Glutamatergic neuron (in vitro differentiated cells): ENCODE measurements around the gene TTC34. TPM values are rescaled to one million over a fixed set of nuclear protein-coding genes. Genes with fewer than 3 reads are reported as not detected.

Experiments
- DNase-seq: peaks from one replicate; pipeline ENCODE4 v3.0.0; 2022
- H3K27ac Mint-ChIP-seq: one replicate; pipeline ENCODE4 v1.8.0; 2020; ENCODE audit warnings: mild to moderate bottlenecking, mixed read lengths, inconsistent platforms; ENCODE audit not compliant: unreplicated experiment
- H3K27me3 Mint-ChIP-seq: one replicate; pipeline ENCODE4 v1.8.0; 2020; ENCODE audit warnings: mild to moderate bottlenecking, moderate library complexity, mixed read lengths, inconsistent platforms; ENCODE audit not compliant: unreplicated experiment
- H3K36me3 Mint-ChIP-seq: one replicate; pipeline ENCODE4 v1.8.0; 2020; ENCODE audit warnings: mild to moderate bottlenecking, mixed read lengths, inconsistent platforms; ENCODE audit not compliant: unreplicated experiment
- H3K4me1 Mint-ChIP-seq: one replicate; pipeline ENCODE4 v1.8.0; 2020; ENCODE audit warnings: mild to moderate bottlenecking, low read depth, mixed read lengths, inconsistent platforms; ENCODE audit not compliant: unreplicated experiment
- H3K4me3 Mint-ChIP-seq: one replicate; pipeline ENCODE4 v1.8.0; 2020; ENCODE audit warnings: mild to moderate bottlenecking, mixed read lengths, inconsistent platforms; ENCODE audit not compliant: unreplicated experiment
- H3K9me3 Mint-ChIP-seq: one replicate; pipeline ENCODE4 v1.8.0; 2020; ENCODE audit warnings: mild to moderate bottlenecking, moderate library complexity, mixed read lengths, inconsistent platforms; ENCODE audit not compliant: unreplicated experiment
- CTCF ChIP-seq: fragments of 200-600 bp; sonication (generic); IDR thresholded peaks from one replicate; pipeline ENCODE4 v1.5.0; 2021; ENCODE audit not compliant: partially characterized antibody, unreplicated experiment
- total RNA-seq: library from RNA; stranded (reverse); fragmentation: NEBNext Ultra II Directional; extraction: Animal tissue kit (Norgen Biotek cat#: 25700); gene quantifications from one replicate; pipeline ENCODE4 v1.2.1, GENCODE V29; 2021; ENCODE audit not compliant: unreplicated experiment

The TTC34 gene
- total RNA-seq, 1 donor from 2014 or later: 0.74 TPM

DNA sequence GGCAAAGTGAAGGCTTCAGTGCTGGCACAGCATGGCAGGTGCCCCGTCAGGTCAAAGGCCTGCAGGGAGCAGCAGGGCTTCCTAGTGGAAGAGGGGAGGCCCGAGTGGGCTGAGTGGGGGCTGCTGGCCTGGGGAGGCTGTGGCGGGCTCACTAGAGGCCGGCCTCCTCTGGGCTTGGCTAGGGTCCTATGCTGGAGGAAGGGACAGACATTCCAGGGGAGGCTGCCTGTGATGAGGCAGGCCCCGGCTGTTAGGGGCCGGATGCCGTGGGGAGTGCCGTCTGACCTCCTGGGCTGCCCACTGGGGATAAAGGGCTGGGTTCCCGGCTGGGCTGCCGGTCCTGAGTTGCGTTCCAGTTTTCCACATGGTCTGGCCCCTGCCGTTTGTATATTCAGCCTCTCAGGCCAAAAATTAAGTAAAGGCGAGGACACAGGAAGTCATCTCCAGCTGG, 193.8 kb downstream of the TTC34 start:
- Mint-ChIP-seq H3K4me1 (no peaks in the 10 kb centered on the region), H3K27ac (no peak overlapping the region), H3K4me3 (no peak overlapping the region), H3K9me3 (peaks cover 3% of the 10 kb centered on the region), H3K36me3 (no peaks in the 10 kb centered on the region), H3K27me3 (no peaks in the 10 kb centered on the region)
- DNase-seq: no peak
- TF ChIP-seq CTCF: no peak

DNA sequence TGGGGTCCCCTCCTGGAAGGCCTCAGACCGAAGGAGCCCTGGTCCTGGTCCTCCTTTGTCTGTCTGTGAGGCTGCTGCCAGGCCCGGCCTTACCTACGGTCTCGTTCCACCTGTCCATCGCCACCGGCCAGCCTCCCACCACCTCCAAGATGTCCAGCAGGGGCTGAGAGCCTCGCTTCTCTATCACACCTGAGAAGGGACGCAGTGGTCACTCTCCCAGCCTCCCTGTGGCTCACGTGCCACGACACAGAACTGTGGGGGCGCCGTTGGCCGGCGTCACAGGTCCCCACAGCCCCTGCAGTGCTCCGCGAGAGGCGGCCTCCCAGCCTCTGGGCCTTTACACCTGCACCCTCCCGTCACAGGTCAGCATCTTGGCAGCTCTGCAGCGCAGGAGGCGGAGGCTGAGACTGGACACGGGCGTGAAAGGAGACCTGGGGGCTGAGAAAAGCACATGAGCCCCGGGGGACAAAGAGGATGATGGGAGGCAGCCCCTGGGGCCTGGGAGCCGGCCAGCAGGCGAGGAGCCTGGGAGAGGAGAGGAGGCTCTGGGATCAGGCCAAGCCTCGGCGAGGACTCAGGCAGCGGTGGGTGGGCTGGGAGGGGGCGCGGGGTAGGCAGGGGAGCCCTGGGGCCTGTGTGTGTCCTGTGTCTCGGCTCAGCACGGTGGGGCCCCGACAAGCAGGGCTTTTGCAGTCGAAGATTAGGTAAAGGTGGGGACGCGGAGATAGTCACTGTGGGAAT, 194.4 kb downstream of the TTC34 start:
- no peak overlapping the region for H3K27ac Mint-ChIP-seq
- peaks cover 3% of the 10 kb centered on the region for H3K9me3 Mint-ChIP-seq
- no peak for TF ChIP-seq CTCF
- no peaks in the 10 kb centered on the region for H3K4me1 Mint-ChIP-seq
- DNase-seq: peak; percentile 14
- peaks cover 5% of the 10 kb centered on the region for H3K36me3 Mint-ChIP-seq
- H3K27me3 Mint-ChIP-seq: no peaks in the 10 kb centered on the region
- no peak overlapping the region for H3K4me3 Mint-ChIP-seq

DNA sequence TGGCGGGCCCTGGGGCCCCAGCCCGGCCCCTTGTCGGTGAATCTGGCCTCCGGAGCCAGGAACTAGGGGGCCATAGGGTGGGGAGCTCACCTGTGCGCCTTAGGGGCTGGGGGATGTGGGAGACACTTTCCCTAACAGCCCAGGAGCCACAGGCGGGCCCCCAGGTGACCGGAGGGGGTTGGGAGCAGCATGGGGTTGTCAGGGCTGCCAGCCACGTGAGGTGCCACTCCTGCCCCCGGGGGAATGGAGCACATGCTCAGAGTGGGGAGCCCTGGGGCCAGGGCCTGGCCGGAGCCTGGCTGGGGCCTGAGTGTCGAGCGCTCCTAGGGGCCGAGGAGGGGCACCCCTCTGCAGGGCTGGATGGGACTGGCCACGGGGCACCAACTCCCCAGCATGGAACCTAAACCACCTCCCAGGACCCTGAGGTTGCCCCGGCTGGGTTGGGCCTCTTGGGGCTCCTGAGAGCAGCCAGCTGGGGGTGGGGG, 195.1 kb downstream of the TTC34 start:
- Mint-ChIP-seq H3K4me1 (no peaks in the 10 kb centered on the region), H3K27me3 (no peaks in the 10 kb centered on the region), H3K36me3 (peaks cover 6% of the 10 kb centered on the region), H3K9me3 (peaks cover 3% of the 10 kb centered on the region), H3K27ac (no peak overlapping the region), H3K4me3 (no peak overlapping the region)
- DNase-seq: no peak
- TF ChIP-seq CTCF: no peak

DNA sequence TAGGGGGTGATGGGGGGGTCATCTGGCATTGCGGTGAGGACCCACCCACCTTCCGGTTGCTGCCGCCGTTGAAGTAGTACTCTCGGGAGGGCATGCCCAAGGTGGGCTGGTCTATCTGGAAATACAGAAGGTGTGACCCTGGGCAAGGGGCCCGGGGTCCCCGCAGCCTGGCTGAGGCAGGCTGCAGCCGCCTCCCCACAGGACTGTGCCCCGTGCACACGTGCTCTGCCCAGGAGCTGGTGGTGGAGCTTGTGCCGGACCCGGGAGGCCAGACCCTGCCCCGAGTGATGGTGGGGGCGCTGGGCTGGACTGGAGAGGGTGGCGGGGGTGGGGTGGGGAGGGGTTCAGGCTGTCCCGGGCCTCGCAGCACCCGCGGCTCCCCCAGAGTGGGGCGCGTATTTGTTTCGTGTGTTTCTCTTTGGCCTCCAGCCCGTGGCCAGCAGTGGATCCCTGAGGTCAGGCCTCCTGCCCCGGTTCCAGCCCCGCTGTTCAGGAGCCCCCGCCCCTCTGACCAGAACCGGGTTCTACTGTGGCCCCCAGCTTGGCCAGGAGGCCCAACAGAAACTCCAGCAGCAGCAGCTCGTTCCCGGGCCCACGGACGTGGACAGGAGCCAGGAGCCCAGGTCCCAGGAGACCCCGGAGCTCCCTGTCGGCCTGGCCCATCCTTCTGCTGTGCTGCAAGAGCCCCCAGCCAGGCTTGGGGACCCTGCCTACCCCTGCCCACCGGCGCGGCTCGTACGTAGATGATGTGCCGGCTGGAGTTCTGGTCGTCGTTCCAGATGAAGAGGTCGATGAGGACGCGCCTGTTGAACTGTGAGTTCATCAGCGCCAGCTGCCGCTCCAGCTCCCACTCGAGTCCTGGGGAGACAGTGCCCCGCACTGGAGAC, 195.7 kb downstream of the TTC34 start:
- no peak for TF ChIP-seq CTCF
- Mint-ChIP-seq H3K4me1 (no peaks in the 10 kb centered on the region), H3K27ac (no peak overlapping the region), H3K4me3 (no peak overlapping the region), H3K36me3 (peaks cover 6% of the 10 kb centered on the region), H3K9me3 (peaks cover 3% of the 10 kb centered on the region), H3K27me3 (no peaks in the 10 kb centered on the region)
- no peak for DNase-seq
